ENCODE data around the gene PPFIA3. TPM values are rescaled to one million over a fixed set of nuclear protein-coding genes. Genes with fewer than 3 reads are reported as not detected.

The PPFIA3 gene
- total and polyA plus RNA-seq, 10 donors = 3.6 to 17.2 (median 6.3) TPM

GRCh38 chr19:49098795-49099194, 20.5 kb upstream of the PPFIA3 start:
- H3K27ac ChIP-seq = no peak overlapping the region
- H3K4me3 ChIP-seq = no peak overlapping the region
- no peak for TF ChIP-seq POLR2A (IDR thresholded peaks at IDR 0.05)
- no peak for TF ChIP-seq POLR2AphosphoS5 (IDR thresholded peaks at IDR 0.05)
- no peak for TF ChIP-seq CTCF (IDR thresholded peaks at IDR 0.05 in 8 of 11, conservative IDR thresholded peaks at IDR 0.05 in 3 of 11)
- H3K9me3 ChIP-seq = no peaks in the 10 kb centered on the region
- WGBS, 5 donors = 87 to 98% (median 90%) methylated on average over 4 of the region's 4 CpGs
- H3K27me3 ChIP-seq (replicated peaks in 1 of 7) = no peaks in the 10 kb centered on the region
- DNase-seq = no peak
- intact Hi-C loops (cut with DNase I; ENCODE audit: low total_unique reads) = loop anchor here (10.0 kb wide), 1 partner anchor 46 kb away; no protein-coding TSS in a partner anchor
- peaks cover 5 to 100% (median 95%) of the 10 kb centered on the region in 6 donors for H3K36me3 ChIP-seq
- peaks cover 0 to 49% (median 15%) of the 10 kb centered on the region in 6 donors for H3K4me1 ChIP-seq

GRCh38 chr19:49101160-49101559, 18.2 kb upstream of the PPFIA3 start:
- Histone ChIP-seq H3K9me3 (no peaks in the 10 kb centered on the region), H3K4me3 (no peak overlapping the region), H3K4me1 (peaks cover 0 to 35% (median 7%) of the 10 kb centered on the region in 6 donors), H3K27me3 (replicated peaks in 1 of 7) (no peaks in the 10 kb centered on the region), H3K27ac (no peak overlapping the region), H3K36me3 (peaks cover 5 to 100% (median 96%) of the 10 kb centered on the region in 6 donors)
- intact Hi-C loops (cut with DNase I; ENCODE audit: low total_unique reads) = no loop called here
- TF ChIP-seq POLR2AphosphoS5 (IDR thresholded peaks at IDR 0.05) (peak in 2 of 3 donors; percentile 14 to 50), CTCF (IDR thresholded peaks at IDR 0.05 in 8 of 11, conservative IDR thresholded peaks at IDR 0.05 in 3 of 11) (no peak), POLR2A (IDR thresholded peaks at IDR 0.05) (no peak)
- 81 to 92% (median 90%) methylated on average over 12 of the region's 12 CpGs for WGBS, 5 donors
- DNase-seq = no peak

- Histone ChIP-seq H3K9me3 (no peaks in the 10 kb centered on the region), H3K36me3 (peaks cover 5 to 100% (median 95%) of the 10 kb centered on the region in 6 donors), H3K4me3 (no peak overlapping the region), H3K27ac (no peak overlapping the region), H3K27me3 (replicated peaks in 1 of 7) (no peaks in the 10 kb centered on the region), H3K4me1 (peaks cover 0 to 30% (median 5%) of the 10 kb centered on the region in 6 donors)
- intact Hi-C loops (cut with DNase I; ENCODE audit: low total_unique reads) = no loop called here
- peak in 1 of 3 donors; percentile 42 for TF ChIP-seq POLR2AphosphoS5 (IDR thresholded peaks at IDR 0.05)
- no peak for TF ChIP-seq CTCF (IDR thresholded peaks at IDR 0.05 in 8 of 11, conservative IDR thresholded peaks at IDR 0.05 in 3 of 11)
- WGBS, 5 donors = 86 to 97% (median 93%) methylated on average over 9 to 12 of the region's 12 CpGs
- no peak for DNase-seq
These were observed 17.0 kb upstream of the PPFIA3 start for GRCh38 chr19:49102303-49102702.

- TF ChIP-seq POLR2A (IDR thresholded peaks at IDR 0.05) (no peak), CTCF (IDR thresholded peaks at IDR 0.05 in 8 of 11, conservative IDR thresholded peaks at IDR 0.05 in 3 of 11) (no peak), POLR2AphosphoS5 (IDR thresholded peaks at IDR 0.05) (no peak)
- intact Hi-C loops (cut with DNase I; ENCODE audit: low total_unique reads) = no loop called here
- peaks cover 0 to 20% (median 0%) of the 10 kb centered on the region in 6 donors for H3K4me1 ChIP-seq
- no peak for DNase-seq
- H3K27me3 ChIP-seq (replicated peaks in 1 of 7) = no peaks in the 10 kb centered on the region
- peaks cover under 1 to 100% (median 97%) of the 10 kb centered on the region in 6 donors for H3K36me3 ChIP-seq
- WGBS, 5 donors = 78 to 87% (median 84%) methylated on average over 26 to 33 of the region's 33 CpGs
- H3K4me3 ChIP-seq = no peak overlapping the region
- H3K27ac ChIP-seq = no peak overlapping the region
- no peaks in the 10 kb centered on the region for H3K9me3 ChIP-seq
These were observed 15.8 kb upstream of the PPFIA3 start for GRCh38 chr19:49103331-49104085.

Measured in spleen (tissue), 11 donors.